Ishikawa (cell line): Measurements from ENCODE around the gene PACSIN2.

Experiments used
- FOXM1 ChIP-seq: IDR thresholded peaks from 2 replicates; pipeline ENCODE4 v1.6.1; 2012; ENCODE audit warnings: low read depth, borderline replicate concordance
- MAX ChIP-seq: IDR thresholded peaks from 2 replicates; pipeline ENCODE4 v1.6.1; 2012
- TAF1 ChIP-seq: IDR thresholded peaks from 2 replicates; pipeline ENCODE4 v1.6.1; 2012; ENCODE audit warnings: low read depth, mild to moderate bottlenecking
- TF ChIP-seq, protein P1 (sequence below): IDR thresholded peaks from 2 replicates; pipeline ENCODE4 v1.6.1; 2012

GRCh38 chr22:42932197-42932519 is 82.8 kb downstream of the PACSIN2 start:
- TF ChIP-seq, protein P1, sequence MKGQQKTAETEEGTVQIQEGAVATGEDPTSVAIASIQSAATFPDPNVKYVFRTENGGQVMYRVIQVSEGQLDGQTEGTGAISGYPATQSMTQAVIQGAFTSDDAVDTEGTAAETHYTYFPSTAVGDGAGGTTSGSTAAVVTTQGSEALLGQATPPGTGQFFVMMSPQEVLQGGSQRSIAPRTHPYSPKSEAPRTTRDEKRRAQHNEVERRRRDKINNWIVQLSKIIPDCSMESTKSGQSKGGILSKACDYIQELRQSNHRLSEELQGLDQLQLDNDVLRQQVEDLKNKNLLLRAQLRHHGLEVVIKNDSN, result no peak
- TF ChIP-seq FOXM1 (no peak), MAX (no peak), TAF1 (no peak)
